IPS-18a (cell line): ENCODE measurements around the gene GALNT18.
"Not testable (repeated sequence)": the region's sequence is repeated elsewhere in the genome, so short reads cannot be mapped to it uniquely, and the experiment has no call there.

Source experiments
- H3K27ac ChIP-seq: one replicate; pipeline ENCODE4 v1.5.1; 2013; ENCODE audit warnings: low read length
- H3K27me3 ChIP-seq: one replicate; pipeline ENCODE4 v1.6.1; 2013; ENCODE audit warnings: mild to moderate bottlenecking, low read length; ENCODE audit not compliant: control insufficient read depth, insufficient read depth
- H3K36me3 ChIP-seq: one replicate; pipeline ENCODE4 v1.6.1; 2013; ENCODE audit warnings: low read depth, low read length; ENCODE audit not compliant: control insufficient read depth
- H3K4me1 ChIP-seq: one replicate; pipeline ENCODE4 v1.6.1; 2013; ENCODE audit warnings: low read depth, low read length; ENCODE audit not compliant: control insufficient read depth
- H3K4me3 ChIP-seq: one replicate; pipeline ENCODE4 v1.5.1; 2013; ENCODE audit warnings: low read length
- H3K9ac ChIP-seq: one replicate; pipeline ENCODE4 v1.6.1; 2013; ENCODE audit warnings: mild to moderate bottlenecking, low read length, moderate library complexity
- H3K9me3 ChIP-seq: one replicate; pipeline ENCODE4 v1.6.1; 2013; ENCODE audit warnings: low read depth, low read length; ENCODE audit not compliant: control insufficient read depth

GALNT18 gene

GRCh38 chr11:11366793-11367192 is 255.0 kb downstream of the GALNT18 start:
- Histone ChIP-seq H3K36me3 (no peaks in the 10 kb centered on the region), H3K4me1 (peaks cover 12% of the 10 kb centered on the region), H3K27me3 (no peaks in the 10 kb centered on the region), H3K4me3 (no peak overlapping the region), H3K9ac (no peak overlapping the region), H3K9me3 (no peaks in the 10 kb centered on the region), H3K27ac (no peak overlapping the region)

- H3K4me1 ChIP-seq, result peaks cover 12% of the 10 kb centered on the region
- H3K27ac ChIP-seq, result no peak overlapping the region
- no peak overlapping the region for H3K9ac ChIP-seq
- H3K27me3 ChIP-seq, result no peaks in the 10 kb centered on the region
- H3K36me3 ChIP-seq, result no peaks in the 10 kb centered on the region
- H3K9me3 ChIP-seq, result no peaks in the 10 kb centered on the region
- no peak overlapping the region for H3K4me3 ChIP-seq
Measured at GRCh38 chr11:11363674-11364073, 258.1 kb downstream of the GALNT18 start.

GRCh38 chr11:11359611-11360010 is 262.2 kb downstream of the GALNT18 start:
- H3K36me3 ChIP-seq, result no peaks in the 10 kb centered on the region
- no peak overlapping the region for H3K9ac ChIP-seq
- H3K4me3 ChIP-seq, result no peak overlapping the region
- H3K27me3 ChIP-seq, result no peaks in the 10 kb centered on the region
- peaks cover 12% of the 10 kb centered on the region for H3K4me1 ChIP-seq
- no peaks in the 10 kb centered on the region for H3K9me3 ChIP-seq
- H3K27ac ChIP-seq, result no peak overlapping the region

- no peak overlapping the region for H3K4me3 ChIP-seq
- peaks cover 5% of the 10 kb centered on the region for H3K4me1 ChIP-seq
- H3K27ac ChIP-seq, result no peak overlapping the region
- H3K9me3 ChIP-seq, result no peaks in the 10 kb centered on the region
- no peaks in the 10 kb centered on the region for H3K36me3 ChIP-seq
- no peaks in the 10 kb centered on the region for H3K27me3 ChIP-seq
- H3K9ac ChIP-seq, result no peak overlapping the region
Measured at GRCh38 chr11:11356842-11357241, 265.0 kb downstream of the GALNT18 start.

GRCh38 chr11:11352878-11353277 is 268.9 kb downstream of the GALNT18 start, which contains the start of gene CSNK2A3:
TSS of gene CSNK2A3 (minus strand) at chr11:11353250. CDS start at chr11:11353119, 131 bp downstream.
- not testable (repeated sequence) for H3K27ac ChIP-seq, H3K4me1 ChIP-seq, H3K27me3 ChIP-seq, H3K36me3 ChIP-seq, H3K9ac ChIP-seq, H3K9me3 ChIP-seq, H3K4me3 ChIP-seq

- H3K27me3 ChIP-seq, H3K36me3 ChIP-seq, H3K4me1 ChIP-seq, H3K27ac ChIP-seq, H3K4me3 ChIP-seq, H3K9ac ChIP-seq, H3K9me3 ChIP-seq: not testable (repeated sequence)
Measured at GRCh38 chr11:11351851-11352250, 270.0 kb downstream of the GALNT18 start.

- Histone ChIP-seq H3K36me3 (no peaks in the 10 kb centered on the region), H3K9ac (no peak overlapping the region), H3K27me3 (no peaks in the 10 kb centered on the region), H3K27ac (no peak overlapping the region), H3K9me3 (no peaks in the 10 kb centered on the region), H3K4me1 (peaks cover 5% of the 10 kb centered on the region), H3K4me3 (no peak overlapping the region)
Measured at GRCh38 chr11:11351042-11351586, 270.7 kb downstream of the GALNT18 start.

GRCh38 chr11:11349870-11350337 is 271.9 kb downstream of the GALNT18 start:
- Histone ChIP-seq H3K27me3 (no peaks in the 10 kb centered on the region), H3K27ac (no peak overlapping the region), H3K4me3 (no peak overlapping the region), H3K9me3 (no peaks in the 10 kb centered on the region), H3K36me3 (no peaks in the 10 kb centered on the region), H3K4me1 (peaks cover 5% of the 10 kb centered on the region), H3K9ac (no peak overlapping the region)

GRCh38 chr11:11349106-11349825 is 272.5 kb downstream of the GALNT18 start:
- H3K9ac ChIP-seq, result no peak overlapping the region
- no peak overlapping the region for H3K27ac ChIP-seq
- H3K9me3 ChIP-seq, result no peaks in the 10 kb centered on the region
- H3K36me3 ChIP-seq, result no peaks in the 10 kb centered on the region
- H3K27me3 ChIP-seq, result no peaks in the 10 kb centered on the region
- no peak overlapping the region for H3K4me3 ChIP-seq
- H3K4me1 ChIP-seq, result peaks cover 5% of the 10 kb centered on the region

- H3K9ac ChIP-seq, result no peak overlapping the region
Measured at GRCh38 chr11:11348303-11348702, 273.5 kb downstream of the GALNT18 start.

GRCh38 chr11:11347592-11347991 is 274.2 kb downstream of the GALNT18 start:
- Histone ChIP-seq H3K27ac (no peak overlapping the region), H3K36me3 (no peaks in the 10 kb centered on the region), H3K27me3 (no peaks in the 10 kb centered on the region), H3K9me3 (no peaks in the 10 kb centered on the region), H3K9ac (no peak overlapping the region), H3K4me1 (no peaks in the 10 kb centered on the region), H3K4me3 (no peak overlapping the region)

More at GRCh38 chr11:11348303-11348702, 273.5 kb downstream of the GALNT18 start:
- no peaks in the 10 kb centered on the region for H3K9me3 ChIP-seq
- H3K36me3 ChIP-seq, result no peaks in the 10 kb centered on the region
- peaks cover 1% of the 10 kb centered on the region for H3K4me1 ChIP-seq
- H3K27me3 ChIP-seq, result no peaks in the 10 kb centered on the region
- no peak overlapping the region for H3K27ac ChIP-seq
- H3K4me3 ChIP-seq, result no peak overlapping the region

- no peak overlapping the region for H3K27ac ChIP-seq
- H3K9me3 ChIP-seq, result no peaks in the 10 kb centered on the region
- H3K4me3 ChIP-seq, result no peak overlapping the region
- H3K27me3 ChIP-seq, result no peaks in the 10 kb centered on the region
- no peaks in the 10 kb centered on the region for H3K36me3 ChIP-seq
- H3K4me1 ChIP-seq, result no peaks in the 10 kb centered on the region
- no peak overlapping the region for H3K9ac ChIP-seq
Measured at GRCh38 chr11:11346303-11346702, 275.5 kb downstream of the GALNT18 start.
